T47D (cell line): ENCODE measurements around the gene S100A2.
A peak's percentile ranks its signal among the peaks of the same experiment; 100 is the strongest.

Source experiments
- DNase-seq, 2 experiments: peaks; one replicate each; pipeline versions ENCODE4 v3.0.0 to v3.0.0-alpha.2; 2011 to 2012; ENCODE audit warnings: low read depth in 1 of 2, low spot score in 1 of 2
- JUND ChIP-seq: IDR thresholded peaks from 2 replicates; pipeline ENCODE4 v1.6.1; 2012; ENCODE audit warnings: low read depth
- in situ Hi-C: cut with HindIII; loops from 2 replicates; pipeline ENCODE4 v1.10.0; 2016; ENCODE audit warnings: low sequenced_read_pairs, low pct_unique_long_range_greater_than_20kb

The S100A2 gene

GRCh38 chr1:153545067-153546055 lies 20.3 kb downstream of the S100A2 start, which contains the start of gene S100A4:
Gene S100A4 (minus strand): TSS chr1:153545806. CDS start chr1:153544794, 1,012 bp downstream.
- in situ Hi-C loops: no loop called here
- no peak for TF ChIP-seq JUND
- DNase-seq: peak; percentile 92 to 98

GRCh38 chr1:153544453-153545066 lies 21.1 kb downstream of the S100A2 start:
- in situ Hi-C loops: no loop called here
- no peak for TF ChIP-seq JUND
- DNase-seq: no peak

DNA sequence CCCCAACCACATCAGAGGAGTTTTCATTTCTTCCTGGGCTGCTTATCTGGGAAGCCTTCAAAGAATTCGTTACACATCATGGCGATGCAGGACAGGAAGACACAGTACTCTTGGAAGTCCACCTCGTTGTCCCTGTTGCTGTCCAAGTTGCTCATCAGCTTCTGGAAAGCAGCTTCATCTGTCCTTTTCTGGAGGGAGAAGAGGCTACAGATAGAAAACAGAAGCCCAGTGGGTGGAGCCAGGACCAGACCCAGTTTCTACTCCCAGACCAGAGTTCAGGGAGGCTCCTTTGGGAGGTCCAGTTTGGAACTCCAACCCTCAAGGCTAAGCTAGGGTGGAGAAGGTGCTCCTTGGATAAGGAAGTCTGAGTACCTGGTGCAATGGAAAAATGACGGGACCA lies 21.9 kb downstream of the S100A2 start:
- in situ Hi-C loops: no loop called here
- DNase-seq: no peak
- TF ChIP-seq JUND: no peak

DNA sequence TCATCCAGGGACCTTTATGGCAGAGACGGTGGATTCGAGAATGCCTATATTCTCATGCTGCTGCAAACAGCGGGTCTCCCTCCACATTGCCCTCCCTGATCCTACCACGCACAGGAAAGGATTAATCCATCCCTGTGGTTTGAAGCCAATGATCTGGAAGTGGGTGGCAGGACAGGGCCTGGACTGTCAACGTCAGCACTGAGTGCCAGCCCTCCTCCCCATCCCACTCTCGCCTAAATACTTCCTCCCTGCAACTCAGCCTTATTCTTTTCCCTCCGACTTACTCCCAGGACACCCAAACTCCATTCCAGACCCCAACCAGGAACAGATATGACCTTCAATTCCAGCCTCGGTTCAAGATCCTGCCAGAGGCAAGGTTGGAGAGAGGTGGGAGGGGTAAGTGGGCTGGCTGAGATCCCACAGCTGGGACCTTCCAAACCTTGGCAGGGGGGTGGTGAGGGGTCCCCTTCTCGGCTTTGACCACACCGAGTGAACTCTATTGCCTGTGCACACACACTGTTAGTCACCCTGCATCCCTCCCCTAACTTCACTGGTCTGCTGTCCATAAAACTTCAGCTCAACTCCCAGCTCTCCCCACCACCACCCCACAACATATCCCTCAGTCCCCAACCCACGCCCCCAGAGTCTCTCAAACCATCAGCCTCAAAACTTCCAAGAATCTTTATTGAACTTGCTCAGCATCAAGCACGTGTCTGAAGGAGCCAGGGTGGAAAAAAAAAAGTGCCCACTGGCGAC lies 22.5 kb downstream of the S100A2 start:
- no peak for DNase-seq
- TF ChIP-seq JUND: no peak
- in situ Hi-C loops: no loop called here

DNA sequence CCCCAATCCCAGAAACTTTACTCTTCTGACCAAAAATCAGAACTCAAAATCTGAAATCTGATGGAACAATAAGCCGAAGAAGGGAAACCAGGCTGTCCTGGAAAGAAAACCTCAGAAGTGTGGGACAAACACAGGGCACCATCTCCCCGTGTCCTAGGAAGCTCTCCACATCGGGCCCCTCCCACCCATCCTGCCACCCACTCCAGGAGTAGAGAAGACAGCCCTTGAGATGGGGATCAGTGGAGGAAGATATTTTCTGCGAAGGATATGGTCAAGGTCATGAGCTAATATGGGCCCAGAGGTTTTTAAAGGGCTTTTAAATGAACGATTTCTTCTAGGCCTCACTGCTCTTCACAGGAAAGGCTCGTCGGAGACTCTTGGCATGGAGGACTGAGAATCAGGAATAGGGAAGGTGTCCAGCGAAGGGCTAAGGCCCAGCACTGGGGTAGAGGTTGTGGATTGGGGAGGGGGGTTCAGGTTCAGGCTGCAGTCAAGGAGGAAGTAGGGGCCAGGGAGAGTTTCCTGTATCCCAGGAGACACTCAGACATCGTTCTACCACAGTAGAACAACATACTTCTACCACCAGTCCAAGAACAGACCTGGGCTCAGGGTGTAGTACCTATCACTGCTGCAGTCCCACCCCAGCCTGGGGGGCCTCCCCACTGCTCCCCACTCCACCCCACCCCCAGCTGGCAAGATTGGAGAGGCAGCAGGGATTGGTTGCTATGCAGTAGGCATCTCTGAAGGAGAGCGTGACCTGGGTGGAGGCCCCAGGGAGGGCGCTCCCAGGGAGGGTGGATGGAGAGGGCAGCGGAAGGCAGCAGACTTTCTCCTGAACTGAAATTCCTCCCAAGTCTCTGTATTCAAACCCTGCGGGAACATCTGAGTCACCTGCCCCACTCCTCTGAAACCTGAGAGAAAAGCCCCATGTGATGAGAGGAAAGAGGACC lies 23.7 kb downstream of the S100A2 start:
- no peak for DNase-seq
- in situ Hi-C loops: no loop called here
- TF ChIP-seq JUND: no peak

- DNase-seq: no peak
- in situ Hi-C loops: no loop called here
- TF ChIP-seq JUND: no peak
Observed at GRCh38 chr1:153540394-153541361, 25.0 kb downstream of the S100A2 start, which contains the start of gene S100A5. Gene S100A5 (minus strand): TSS chr1:153540934. CDS start chr1:153540191, 743 bp downstream.

DNA sequence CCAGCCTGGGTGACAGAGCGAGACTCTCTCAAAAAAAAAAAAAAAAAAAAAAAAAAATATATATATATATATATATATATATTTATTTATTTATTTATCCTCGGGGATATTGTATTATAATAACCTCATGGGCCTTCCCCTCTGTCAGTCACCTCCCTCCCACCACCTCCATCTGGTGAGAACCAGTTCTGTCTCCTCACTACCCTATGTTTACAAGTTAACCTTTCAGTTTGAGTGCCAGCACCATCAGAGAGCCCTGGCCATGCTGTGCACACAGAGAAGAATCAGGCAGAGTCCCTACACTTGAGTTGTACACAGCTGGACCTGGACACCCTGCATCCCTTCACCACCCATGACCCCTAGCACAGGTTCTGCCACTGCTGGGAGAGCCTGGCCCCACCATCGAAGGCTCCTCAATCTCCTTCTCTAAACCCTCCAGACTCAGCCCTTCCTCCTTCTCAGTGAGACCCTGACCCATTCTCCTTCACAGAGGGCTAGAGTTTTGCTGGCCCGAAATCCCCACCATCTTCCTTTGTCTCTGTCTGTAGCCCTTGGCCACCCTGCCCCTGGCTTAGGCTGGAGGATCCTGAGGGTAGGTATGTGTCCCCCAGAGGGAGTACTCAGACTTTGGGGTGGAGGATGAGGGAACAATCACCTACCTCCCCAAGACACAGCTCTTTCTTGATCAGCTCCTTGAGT lies 26.1 kb downstream of the S100A2 start:
- no peak for DNase-seq
- TF ChIP-seq JUND: no peak
- in situ Hi-C loops: no loop called here

DNA sequence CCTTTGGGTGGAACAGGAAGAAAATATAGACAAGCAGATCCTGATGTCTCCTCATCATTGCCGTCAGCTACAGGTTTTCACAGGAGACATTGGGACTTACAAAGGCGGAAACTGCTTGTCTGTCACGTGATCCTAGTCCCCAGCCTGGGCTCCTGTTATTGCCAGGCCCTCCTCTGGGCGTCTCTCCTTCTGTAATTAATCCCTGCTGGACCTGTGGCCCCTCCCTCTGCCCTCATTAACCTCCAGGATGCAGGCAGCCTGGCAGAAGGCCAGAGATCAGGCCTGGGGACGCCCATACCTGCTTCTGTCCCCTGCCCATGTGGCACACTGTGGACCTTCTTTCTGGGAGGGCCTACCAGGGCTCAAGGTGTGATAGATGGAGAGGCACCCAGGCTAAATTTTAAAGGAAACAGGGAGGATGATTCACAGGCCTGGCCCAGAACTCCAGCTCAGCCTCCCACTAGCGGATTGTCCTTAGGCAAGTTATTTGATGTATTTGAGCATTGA lies 27.3 kb downstream of the S100A2 start:
- in situ Hi-C loops: no loop called here
- no peak for TF ChIP-seq JUND
- DNase-seq: peak in 1 of 2 experiments; percentile 42

DNA sequence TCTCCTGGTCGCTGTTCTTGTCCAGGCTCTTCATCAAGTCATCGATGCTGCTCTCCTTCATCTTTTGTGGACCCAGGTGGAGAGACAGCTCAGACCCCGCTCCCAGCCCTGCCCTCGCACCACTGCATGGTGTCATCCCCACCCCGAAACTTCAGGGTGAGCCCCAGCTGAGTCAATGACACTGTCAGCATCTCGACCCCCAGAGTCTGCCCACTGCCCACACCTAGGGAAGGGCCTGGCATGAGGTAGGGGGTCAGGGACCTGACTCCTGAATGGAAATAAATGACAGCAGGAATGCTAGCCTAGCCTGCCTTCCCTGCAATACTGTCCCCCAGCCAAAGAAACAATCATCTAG lies 28.3 kb downstream of the S100A2 start:
- in situ Hi-C loops: no loop called here
- no peak for DNase-seq
- no peak for TF ChIP-seq JUND
